Keratinocyte (primary cell): ENCODE measurements around the gene ITGB1. TPM values are rescaled to one million over a fixed set of nuclear protein-coding genes. Genes with fewer than 3 reads are reported as not detected.

Experiments
- DNase-seq: peaks from one replicate; pipeline ENCODE4 v3.0.0-alpha.2; 2011; ENCODE audit warnings: low read depth, missing footprints, low spot score
- FAIRE-seq: peaks from 2 replicates; lab custom pipeline; 2011; peaks lifted over from hg19 to GRCh38; lab: Jason Lieb, UNC
- H2AFZ ChIP-seq: 2 replicates; pipeline ENCODE4 v1.6.0; 2012; ENCODE audit warnings: low read length, control low read depth, inconsistent platforms; ENCODE audit not compliant: control insufficient read depth
- H3K27ac ChIP-seq: 2 replicates; pipeline ENCODE4 v1.5.1; 2011; ENCODE audit warnings: low read length; ENCODE audit not compliant: control insufficient read depth, insufficient read depth
- H3K27me3 ChIP-seq: 3 replicates; pipeline ENCODE4 v1.6.0; 2011; ENCODE audit warnings: low read length; ENCODE audit not compliant: control insufficient read depth, insufficient read depth; ENCODE audit errors: extremely low read depth
- H3K36me3 ChIP-seq, 2 experiments: 2 replicates in 1 of 2; 3 replicates in 1 of 2; pipeline ENCODE4 v1.5.1; 2011; ENCODE audit warnings: low read length in 2 of 2, mild to moderate bottlenecking in 1 of 2; ENCODE audit not compliant: control insufficient read depth in 2 of 2, insufficient read depth in 2 of 2; ENCODE audit errors: extremely low read depth in 1 of 2
- H3K4me1 ChIP-seq: 3 replicates; pipeline ENCODE4 v1.5.1; 2011; ENCODE audit warnings: low read length; ENCODE audit not compliant: control insufficient read depth, insufficient read depth; ENCODE audit errors: extremely low read depth
- H3K4me2 ChIP-seq: 3 replicates; pipeline ENCODE4 v1.6.0; 2011; ENCODE audit warnings: low read depth, low read length; ENCODE audit not compliant: control insufficient read depth, insufficient read depth; ENCODE audit errors: extremely low read depth
- H3K4me3 ChIP-seq, 3 experiments: fragments of 200-600 bp in 1 of 3; sonication (generic) in 1 of 3; 2 replicates in 2 of 3; 3 replicates in 1 of 3; pipeline ENCODE4 v1.5.1; 2011 to 2016; ENCODE audit warnings: low read length in 3 of 3, mild to moderate bottlenecking in 3 of 3, control low read depth in 2 of 3, inconsistent platforms in 1 of 3, low read depth in 1 of 3, mixed read lengths in 1 of 3, mixed run types in 1 of 3, moderate library complexity in 1 of 3; ENCODE audit not compliant: control insufficient read depth in 2 of 3, insufficient read depth in 2 of 3; ENCODE audit errors: extremely low read depth in 1 of 3
- H3K79me2 ChIP-seq: 2 replicates; pipeline ENCODE4 v1.6.0; 2012; ENCODE audit warnings: low read length; ENCODE audit not compliant: control insufficient read depth, insufficient read depth
- H3K9ac ChIP-seq: 3 replicates; pipeline ENCODE4 v1.6.0; 2011; ENCODE audit warnings: low read length; ENCODE audit not compliant: control insufficient read depth, insufficient read depth; ENCODE audit errors: extremely low read depth
- H3K9me1 ChIP-seq: 3 replicates; pipeline ENCODE4 v1.6.0; 2011; ENCODE audit warnings: low read length; ENCODE audit not compliant: control insufficient read depth, insufficient read depth; ENCODE audit errors: extremely low read depth
- H3K9me3 ChIP-seq: 2 replicates; pipeline ENCODE4 v1.5.1; 2012; ENCODE audit warnings: low read depth, low read length; ENCODE audit not compliant: control insufficient read depth
- H4K20me1 ChIP-seq: 3 replicates; pipeline ENCODE4 v1.6.0; 2011; ENCODE audit warnings: low read length; ENCODE audit not compliant: control insufficient read depth, insufficient read depth; ENCODE audit errors: extremely low read depth
- EZH2 ChIP-seq: IDR thresholded peaks from one replicate; pipeline ENCODE4 v1.6.1; 2012; ENCODE audit warnings: inconsistent platforms, mild to moderate bottlenecking, low read length, moderate library complexity
- dilution Hi-C: fragments of 300-500 bp; cut with MboI; formaldehyde crosslinking; loops from one replicate; pipeline ENCODE4 v1.7.0; 2020; ENCODE audit warnings: low sequenced_read_pairs; ENCODE audit not compliant: extremely low pct_ligation_motif_present
- polyA plus RNA-seq, 5 experiments: library from polyadenylated mRNA; depleted of rRNA in 3 of 5; stranded (reverse) in 3 of 5; stranded (forward) in 1 of 5; unstranded in 1 of 5; fragments of >200 nt; gene quantifications; 1 replicate in 1 of 5; 2 replicates in 3 of 5; 3 replicates in 1 of 5; pipeline versions ENCODE4 v1.2.1 to v1.2.3, GENCODE V29; 2011 to 2012; ENCODE audit warnings: missing spikeins in 2 of 5, low read depth in 1 of 5, low replicate concordance in 1 of 5
- TF ChIP-seq, protein P1 (sequence below), 3 experiments: IDR thresholded peaks in 1 of 3; conservative IDR thresholded peaks in 1 of 3; optimal IDR thresholded peaks in 1 of 3; 2 replicates in 2 of 3; 3 replicates in 1 of 3; pipeline versions ENCODE3 to v1.5.1; 2011; ENCODE audit warnings: low read length in 3 of 3, mild to moderate bottlenecking in 3 of 3, moderate library complexity in 2 of 3, control low read depth in 1 of 3, inconsistent platforms in 1 of 3; ENCODE audit not compliant: insufficient read depth in 2 of 3; ENCODE audit errors: extremely low read depth in 1 of 3

The ITGB1 gene
- polyA plus RNA-seq, 1 donor (not counting 4 experiments of a cell fraction or from before 2014, with no cell fraction given) = 1,445 TPM

DNA sequence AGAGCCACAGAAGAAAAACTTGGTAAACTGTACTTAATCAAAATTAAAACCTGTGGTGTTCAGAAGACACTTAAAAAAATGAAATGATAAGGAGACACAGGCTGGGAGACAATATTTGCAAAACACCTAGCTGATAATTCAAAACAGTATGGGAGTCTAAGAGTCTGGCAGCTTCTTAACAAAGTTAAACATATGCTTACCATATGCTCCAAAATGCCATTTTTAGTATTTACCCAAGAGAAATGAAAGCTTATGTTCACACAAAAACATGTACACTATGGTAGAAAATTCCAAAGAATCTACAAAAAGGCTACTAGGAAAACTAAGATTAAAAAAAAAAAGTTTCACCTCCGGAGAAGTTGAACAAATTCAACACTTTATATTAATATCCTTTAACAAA, 48.6 kb downstream of the ITGB1 start:
- H3K27ac ChIP-seq = no peak overlapping the region
- H3K4me3 ChIP-seq = no peak overlapping the region
- H3K4me2 ChIP-seq = no peak overlapping the region
- dilution Hi-C loops = no loop called here
- peaks cover 15% of the 10 kb centered on the region for H4K20me1 ChIP-seq
- H3K4me1 ChIP-seq = no peaks in the 10 kb centered on the region
- H2AFZ ChIP-seq = no peak overlapping the region
- FAIRE-seq (no peak), DNase-seq (no peak)
- no peak overlapping the region for H3K9ac ChIP-seq
- H3K36me3 ChIP-seq = peaks cover 25 to 45% of the 10 kb centered on the region in 2 experiments
- TF ChIP-seq, protein P1, sequence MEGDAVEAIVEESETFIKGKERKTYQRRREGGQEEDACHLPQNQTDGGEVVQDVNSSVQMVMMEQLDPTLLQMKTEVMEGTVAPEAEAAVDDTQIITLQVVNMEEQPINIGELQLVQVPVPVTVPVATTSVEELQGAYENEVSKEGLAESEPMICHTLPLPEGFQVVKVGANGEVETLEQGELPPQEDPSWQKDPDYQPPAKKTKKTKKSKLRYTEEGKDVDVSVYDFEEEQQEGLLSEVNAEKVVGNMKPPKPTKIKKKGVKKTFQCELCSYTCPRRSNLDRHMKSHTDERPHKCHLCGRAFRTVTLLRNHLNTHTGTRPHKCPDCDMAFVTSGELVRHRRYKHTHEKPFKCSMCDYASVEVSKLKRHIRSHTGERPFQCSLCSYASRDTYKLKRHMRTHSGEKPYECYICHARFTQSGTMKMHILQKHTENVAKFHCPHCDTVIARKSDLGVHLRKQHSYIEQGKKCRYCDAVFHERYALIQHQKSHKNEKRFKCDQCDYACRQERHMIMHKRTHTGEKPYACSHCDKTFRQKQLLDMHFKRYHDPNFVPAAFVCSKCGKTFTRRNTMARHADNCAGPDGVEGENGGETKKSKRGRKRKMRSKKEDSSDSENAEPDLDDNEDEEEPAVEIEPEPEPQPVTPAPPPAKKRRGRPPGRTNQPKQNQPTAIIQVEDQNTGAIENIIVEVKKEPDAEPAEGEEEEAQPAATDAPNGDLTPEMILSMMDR (optimal IDR thresholded peaks at IDR 0.05 in 1 of 3, IDR thresholded peaks at IDR 0.05 in 1 of 3, conservative IDR thresholded peaks at IDR 0.05 in 1 of 3; ENCODE audit: extremely low read depth in 1 of 3, insufficient read depth in 2 of 3, low read length in 3 of 3) = no peak
- no peak for TF ChIP-seq EZH2
- no peaks in the 10 kb centered on the region for H3K9me3 ChIP-seq
- H3K9me1 ChIP-seq = no peaks in the 10 kb centered on the region
- no peaks in the 10 kb centered on the region for H3K27me3 ChIP-seq
- H3K79me2 ChIP-seq = peaks cover 48% of the 10 kb centered on the region

DNA sequence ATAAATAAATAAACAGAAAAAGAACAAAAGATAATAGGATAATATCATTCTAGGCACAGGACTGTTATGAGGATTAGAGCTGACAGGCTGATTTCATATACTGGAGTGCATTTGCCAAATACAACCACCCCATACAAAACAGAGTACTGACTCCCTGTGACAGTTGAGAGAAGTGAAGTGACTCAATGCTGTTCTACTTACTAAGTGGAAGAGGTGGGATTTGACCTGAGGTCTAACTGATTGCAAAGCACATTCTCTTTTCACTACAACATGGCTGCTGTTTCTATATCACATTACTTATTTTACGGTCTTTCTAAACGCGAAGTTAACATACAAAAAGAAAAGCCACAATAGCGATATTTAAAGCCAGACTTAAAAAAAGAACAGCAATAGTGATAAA, 51.4 kb downstream of the ITGB1 start:
- H4K20me1 ChIP-seq = peaks cover 11% of the 10 kb centered on the region
- H3K4me3 ChIP-seq = no peak overlapping the region
- no peaks in the 10 kb centered on the region for H3K27me3 ChIP-seq
- H3K9me1 ChIP-seq = no peaks in the 10 kb centered on the region
- H3K4me2 ChIP-seq = no peak overlapping the region
- FAIRE-seq (no peak), DNase-seq (no peak)
- H3K9ac ChIP-seq = no peak overlapping the region
- no peaks in the 10 kb centered on the region for H3K4me1 ChIP-seq
- H2AFZ ChIP-seq = no peak overlapping the region
- H3K27ac ChIP-seq = no peak overlapping the region
- H3K9me3 ChIP-seq = no peaks in the 10 kb centered on the region
- H3K36me3 ChIP-seq = peaks cover 29 to 55% of the 10 kb centered on the region in 2 experiments
- peaks cover 38% of the 10 kb centered on the region for H3K79me2 ChIP-seq
- no peak for TF ChIP-seq EZH2
- TF ChIP-seq, protein P1 (optimal IDR thresholded peaks at IDR 0.05 in 1 of 3, IDR thresholded peaks at IDR 0.05 in 1 of 3, conservative IDR thresholded peaks at IDR 0.05 in 1 of 3; ENCODE audit: extremely low read depth in 1 of 3, insufficient read depth in 2 of 3, low read length in 3 of 3) = no peak
- dilution Hi-C loops = no loop called here
